HepG2 (cell line): Measurements from ENCODE around the gene MTFP1. TPM values are rescaled to one million over a fixed set of nuclear protein-coding genes. Genes with fewer than 3 reads are reported as not detected.

ENCODE experiments used
- ATAC-seq: fragments of 200-7000 bp; cut with Tn5 transposase; 3 replicates; pipeline ENCODE4 v1.9.1; 2020; ENCODE audit warnings: mild to moderate bottlenecking, moderate library complexity
- BruUV-seq: library from RNA; stranded (reverse); fragments of 400-500 nt; replicated peaks from 2 replicates; lab custom pipeline; 2021; lab: Mats Ljungman, UMichigan
- CTCF ChIA-PET: fragments of 300-600 bp; formaldehyde crosslinking; extraction: SDS; loops from one replicate; lab custom pipeline; 2021; ENCODE audit warnings: low total read pairs, inconsistent platforms, low intra/inter-chr PET ratio; lab: Yijun Ruan, JAX
- POLR2A ChIA-PET: fragments of 350-600 bp; sonication (Branson Sonifier 250); formaldehyde crosslinking; loops from one replicate; lab custom pipeline; 2020; ENCODE audit warnings: antibody characterized with exemption, inconsistent platforms; lab: Yijun Ruan, JAX
- DNase-seq: peaks from one replicate; pipeline ENCODE4 v3.0.0-alpha.2; 2015; ENCODE audit warnings: low spot score
- FAIRE-seq: peaks from 3 replicates; lab custom pipeline; 2011; peaks lifted over from hg19 to GRCh38; lab: Jason Lieb, UNC
- H2AFZ ChIP-seq: one replicate; pipeline ENCODE4 v1.6.1; 2011; ENCODE audit warnings: low read length, inconsistent platforms
- H3K27ac ChIP-seq: fragments of 300-600 bp; 3 replicates; pipeline ENCODE4 v1.8.0; 2011; ENCODE audit warnings: mixed run types, mild to moderate bottlenecking, mixed read lengths, low read length, inconsistent platforms; ENCODE audit not compliant: insufficient read depth; ENCODE audit errors: extremely low read length
- H3K27me3 ChIP-seq, 2 experiments: fragments of 200-600 bp in 1 of 2; 2 replicates in 1 of 2; 3 replicates in 1 of 2; pipeline versions ENCODE4 v1.6.0 to v1.8.0; 2011; ENCODE audit warnings: low read length in 2 of 2, mild to moderate bottlenecking in 2 of 2, moderate library complexity in 2 of 2, inconsistent platforms in 1 of 2; ENCODE audit not compliant: insufficient read depth in 2 of 2, control insufficient read depth in 1 of 2
- H3K36me3 ChIP-seq, 2 experiments: fragments of 200-600 bp in 1 of 2; replicated peaks in 1 of 2; 2 replicates in 1 of 2; 3 replicates in 1 of 2; pipeline versions ENCODE4 v1.5.1 to v1.8.0; 2011; ENCODE audit warnings: low read length in 2 of 2, inconsistent platforms in 1 of 2; ENCODE audit not compliant: insufficient read depth in 2 of 2, control insufficient read depth in 1 of 2
- H3K4me1 ChIP-seq: 2 replicates; pipeline ENCODE4 v1.5.1; 2012; ENCODE audit warnings: low read length, inconsistent platforms; ENCODE audit not compliant: insufficient read depth
- H3K4me2 ChIP-seq: 2 replicates; pipeline ENCODE4 v1.6.0; 2011; ENCODE audit warnings: low read depth, low read length, inconsistent platforms
- H3K4me3 ChIP-seq, 3 experiments: fragments of 200-600 bp in 1 of 3; sonication (generic), shearing (Covaris generic) in 1 of 3; replicated peaks in 1 of 3; 2 replicates each; pipeline ENCODE4 v1.5.1; 2011 to 2016; ENCODE audit warnings: low read length in 3 of 3, inconsistent platforms in 2 of 3, low read depth in 2 of 3, mild to moderate bottlenecking in 2 of 3, control low read depth in 1 of 3, mixed read lengths in 1 of 3; ENCODE audit not compliant: insufficient read depth in 1 of 3
- H3K79me2 ChIP-seq: one replicate; pipeline ENCODE4 v1.6.1; 2011; ENCODE audit warnings: low read length, inconsistent platforms; ENCODE audit not compliant: insufficient read depth
- H3K9ac ChIP-seq: 2 replicates; pipeline ENCODE4 v1.6.0; 2011; ENCODE audit warnings: mild to moderate bottlenecking, low read depth, low read length, inconsistent platforms; ENCODE audit not compliant: insufficient read depth
- H3K9me3 ChIP-seq: 2 replicates; pipeline ENCODE4 v1.5.1; 2012; ENCODE audit warnings: mild to moderate bottlenecking, low read length
- H4K20me1 ChIP-seq: 2 replicates; pipeline ENCODE4 v1.6.0; 2011; ENCODE audit warnings: inconsistent platforms, mild to moderate bottlenecking, low read length, moderate library complexity; ENCODE audit not compliant: insufficient read depth
- ARHGAP35 ChIP-seq: sonication (generic); formaldehyde crosslinking; IDR thresholded peaks from 2 replicates; pipeline ENCODE4 v1.9.0; 2022; ENCODE audit warnings: mild to moderate bottlenecking, inconsistent platforms, moderate library complexity, missing genetic modification reagents, borderline replicate concordance
- CENPBD1 ChIP-seq: sonication (generic); formaldehyde crosslinking; IDR thresholded peaks from 2 replicates; pipeline ENCODE4 v1.8.0; 2022; ENCODE audit warnings: missing genetic modification reagents, low read depth, mild to moderate bottlenecking, borderline replicate concordance
- CENPX ChIP-seq: sonication (generic); formaldehyde crosslinking; IDR thresholded peaks from 2 replicates; pipeline ENCODE4 v1.9.0; 2021; ENCODE audit warnings: mild to moderate bottlenecking, missing genetic modification reagents, moderate library complexity
- ELF4 ChIP-seq: sonication (generic); formaldehyde crosslinking; IDR thresholded peaks from 2 replicates; pipeline ENCODE4 v1.5.0; 2020; ENCODE audit warnings: missing genetic modification reagents, mild to moderate bottlenecking, moderate library complexity, borderline replicate concordance
- HES4 ChIP-seq: sonication (generic); formaldehyde crosslinking; IDR thresholded peaks from 2 replicates; pipeline ENCODE4 v1.9.0; 2021; ENCODE audit warnings: mild to moderate bottlenecking, missing genetic modification reagents, borderline replicate concordance
- SOX6 ChIP-seq, 2 experiments: fragments of 450-650 bp in 1 of 2; sonication (generic) in 1 of 2; formaldehyde crosslinking in 1 of 2; IDR thresholded peaks; 2 replicates each; pipeline versions ENCODE4 v1.4.0 to v1.6.1; 2017 to 2020; ENCODE audit warnings: antibody characterized with exemption in 1 of 2, mild to moderate bottlenecking in 1 of 2, missing genetic modification reagents in 1 of 2
- TMF1 ChIP-seq: sonication (generic); formaldehyde crosslinking; IDR thresholded peaks from 2 replicates; pipeline ENCODE4 v1.8.1; 2022; ENCODE audit warnings: low read depth, missing genetic modification reagents
- TP53 ChIP-seq: sonication (generic); formaldehyde crosslinking; conservative IDR thresholded peaks from 2 replicates; pipeline ENCODE4 v1.4.0; 2020; ENCODE audit warnings: missing genetic modification reagents
- ZNF18 ChIP-seq: sonication (generic); formaldehyde crosslinking; IDR thresholded peaks from 2 replicates; pipeline ENCODE4 v1.8.0; 2022; ENCODE audit warnings: mild to moderate bottlenecking, missing genetic modification reagents; ENCODE audit not compliant: insufficient replicate concordance
- ZNF337 ChIP-seq: sonication (generic); formaldehyde crosslinking; IDR thresholded peaks from 2 replicates; pipeline ENCODE4 v1.5.1; 2020; ENCODE audit warnings: missing genetic modification reagents, low read depth, mild to moderate bottlenecking, borderline replicate concordance
- ZNF747 ChIP-seq: sonication (generic); formaldehyde crosslinking; IDR thresholded peaks from 2 replicates; pipeline ENCODE4 v1.8.1; 2023; ENCODE audit warnings: missing genetic modification reagents, mild to moderate bottlenecking, borderline replicate concordance
- WGBS: methylation state at CpG from one replicate; pipeline ENCODE4 v1.1.6; 2017; ENCODE audit warnings: low lambda C conversion rate; 5-methylcytosine and 5-hydroxymethylcytosine counted together
- in situ Hi-C: cut with HindIII; loops from 2 replicates; pipeline ENCODE4 v1.10.0; 2017; ENCODE audit warnings: low pct_unique_long_range_greater_than_20kb; ENCODE audit not compliant: extremely low pct_ligation_motif_present
- intact Hi-C: fragments of 100-400 bp; cut with micrococcal nuclease; formaldehyde crosslinking; loops from one replicate; pipeline ENCODE4 v1.10.0; 2022; ENCODE audit not compliant: unreplicated experiment
- polyA plus RNA-seq, 8 experiments: library from polyadenylated mRNA; depleted of rRNA in 3 of 8; stranded (reverse) in 7 of 8; unstranded in 1 of 8; fragments of >200 nt; fragmentation: Illumina TruSeq in 4 of 8; extraction: Trizol in 4 of 8; gene quantifications; 2 replicates each; pipeline versions ENCODE4 v1.2.1 to v1.2.3, GENCODE V29; 2011 to 2016; ENCODE audit warnings: low read depth in 4 of 8, missing spikeins in 1 of 8, mixed read lengths in 1 of 8; ENCODE audit not compliant: insufficient read depth in 1 of 8
- total RNA-seq, 5 experiments: library from RNA; depleted of rRNA; stranded (reverse); fragments of >200 nt; fragmentation: Illumina TruSeq; extraction: Trizol; gene quantifications; 2 replicates each; pipeline ENCODE4 v1.2.3, GENCODE V29; 2016; ENCODE audit warnings: low read depth in 1 of 5

The MTFP1 gene
- total and polyA plus RNA-seq, 2 of the 13 experiments (the other 11 are each of a cell fraction or from before 2014, with no cell fraction given) = 29.5 to 45.6 TPM

- TF ChIP-seq TMF1 (0 out of 2 replicates have a peak, but pooled peaks have one; percentile 45), CENPX (CRISPR knock-in tag) (no peak), ZNF337 (CRISPR knock-in tag) (0 out of 2 replicates have a peak, but pooled peaks have one; percentile 30), ARHGAP35 (CRISPR knock-in tag) (0 out of 2 replicates have a peak, but pooled peaks have one; percentile 70), HES4 (CRISPR knock-in tag) (peak; percentile 57; the same call in 1 of the 2 replicates)
- TF ChIP-seq, all 625 proteins: peak for 159
Observed at GRCh38 chr22:30425616-30426387, at the start of gene MTFP1 (continued).

GRCh38 chr22:30380011-30380410, 45.6 kb upstream of the MTFP1 start:
- H3K79me2 ChIP-seq = no peaks in the 10 kb centered on the region
- DNase-seq = no peak
- no peaks in the 10 kb centered on the region for H4K20me1 ChIP-seq
- 100% methylated on average over 2 of the region's 20 CpGs for WGBS
- POLR2A ChIA-PET = no interaction called here
- no peak for ATAC-seq
- no peaks in the 10 kb centered on the region; a peak in 1 of 5 replicates for H3K36me3 ChIP-seq
- no peak overlapping the region for H3K9ac ChIP-seq
- in situ Hi-C loops (loop anchor here (25.0 kb wide), 1 partner anchor 268 kb away; no protein-coding TSS in a partner anchor), intact Hi-C loops (no loop called here)
- BruUV-seq = no TSS peak
- H2AFZ ChIP-seq = no peak overlapping the region
- H3K4me3 ChIP-seq = no peak overlapping the region
- H3K27ac ChIP-seq = no peak overlapping the region
- TF ChIP-seq ZNF18 (CRISPR knock-in tag) = no peak
- no peak for TF ChIP-seq ELF4 (CRISPR knock-in tag)
- no peak for TF ChIP-seq TP53 (CRISPR knock-in tag)
- TF ChIP-seq SOX6 (IDR thresholded peaks at IDR 0.05) = no peak
- no peak for TF ChIP-seq SOX6 (CRISPR knock-in tag; IDR thresholded peaks at IDR 0.05)
- TF ChIP-seq ZNF747 (CRISPR knock-in tag) = no peak
- no peak for TF ChIP-seq CENPBD1 (CRISPR knock-in tag)
- TF ChIP-seq, all 625 proteins: peak for 0
- no peaks in the 10 kb centered on the region for H3K9me3 ChIP-seq
- H3K4me2 ChIP-seq = no peak overlapping the region
- FAIRE-seq = no peak
- no peaks in the 10 kb centered on the region for H3K27me3 ChIP-seq
- CTCF ChIA-PET = no interaction called here
- no peaks in the 10 kb centered on the region for H3K4me1 ChIP-seq
